ENCODE results near the gene PDZD7. TPM values are rescaled to one million over a fixed set of nuclear protein-coding genes. Genes with fewer than 3 reads are reported as not detected.

Gene PDZD7
- total and polyA plus RNA-seq, 5 donors = 0.33 to 0.94 (median 0.76) TPM

- H3K27me3 ChIP-seq (ENCODE audit: control insufficient read depth, insufficient read depth) = no peaks in the 10 kb centered on the region
- intact Hi-C loops (cut with DNase I) = no loop called here
- H3K4me1 ChIP-seq (ENCODE audit: control insufficient read depth, insufficient read depth, low read length) = peaks cover 3% of the 10 kb centered on the region
- peak in 1 of 3 donors; percentile 79 for DNase-seq
- H3K27ac ChIP-seq (ENCODE audit: low read length) = peak overlapping the region; percentile 5
- H3K9me3 ChIP-seq (ENCODE audit: control insufficient read depth, low read length) = no peaks in the 10 kb centered on the region
- H3K4me3 ChIP-seq (ENCODE audit: low read length) = no peak overlapping the region
- peak in 1 of 2 donors; percentile 7 for ATAC-seq
- 49% methylated on average over 11 of the region's 11 CpGs for WGBS
These were observed 23.7 kb downstream of the PDZD7 start for GRCh38 chr10:101007099-101007711.

- H3K4me1 ChIP-seq (ENCODE audit: control insufficient read depth, insufficient read depth, low read length) = peaks cover 7% of the 10 kb centered on the region
These were observed 24.3 kb downstream of the PDZD7 start for GRCh38 chr10:101006593-101007098.

GRCh38 chr10:101005869-101006567 is 24.9 kb downstream of the PDZD7 start:
- Histone ChIP-seq H3K4me3 (ENCODE audit: low read length) (no peak overlapping the region), H3K27ac (ENCODE audit: low read length) (no peak overlapping the region), H3K4me1 (ENCODE audit: control insufficient read depth, insufficient read depth, low read length) (peaks cover 7% of the 10 kb centered on the region), H3K27me3 (ENCODE audit: control insufficient read depth, insufficient read depth) (no peaks in the 10 kb centered on the region), H3K9me3 (ENCODE audit: control insufficient read depth, low read length) (no peaks in the 10 kb centered on the region)
- intact Hi-C loops (cut with DNase I) = no loop called here
- DNase-seq (no peak), ATAC-seq (no peak)
- 90% methylated on average over 4 of the region's 4 CpGs for WGBS

More at GRCh38 chr10:101006593-101007098, 24.3 kb downstream of the PDZD7 start:
- intact Hi-C loops (cut with DNase I) = no loop called here
- H3K9me3 ChIP-seq (ENCODE audit: control insufficient read depth, low read length) = no peaks in the 10 kb centered on the region
- WGBS = 79% methylated on average over 33 of the region's 33 CpGs
- H3K4me3 ChIP-seq (ENCODE audit: low read length) = no peak overlapping the region
- ATAC-seq = no peak
- H3K27ac ChIP-seq (ENCODE audit: low read length) = no peak overlapping the region
- no peaks in the 10 kb centered on the region for H3K27me3 ChIP-seq (ENCODE audit: control insufficient read depth, insufficient read depth)
- DNase-seq = peak in 1 of 3 donors; percentile 66

GRCh38 chr10:101005361-101005760 is 25.6 kb downstream of the PDZD7 start:
- Histone ChIP-seq H3K4me3 (ENCODE audit: low read length) (no peak overlapping the region), H3K27me3 (ENCODE audit: control insufficient read depth, insufficient read depth) (no peaks in the 10 kb centered on the region), H3K27ac (ENCODE audit: low read length) (no peak overlapping the region), H3K9me3 (ENCODE audit: control insufficient read depth, low read length) (no peaks in the 10 kb centered on the region), H3K4me1 (ENCODE audit: control insufficient read depth, insufficient read depth, low read length) (peaks cover 7% of the 10 kb centered on the region)
- ATAC-seq (no peak), DNase-seq (no peak)
- 81% methylated on average over 23 of the region's 23 CpGs for WGBS
- intact Hi-C loops (cut with DNase I) = no loop called here

GRCh38 chr10:101003639-101004206 is 27.2 kb downstream of the PDZD7 start:
- ATAC-seq (no peak), DNase-seq (no peak)
- peaks cover 9% of the 10 kb centered on the region for H3K4me1 ChIP-seq (ENCODE audit: control insufficient read depth, insufficient read depth, low read length)
- no peak overlapping the region for H3K4me3 ChIP-seq (ENCODE audit: low read length)
- H3K27me3 ChIP-seq (ENCODE audit: control insufficient read depth, insufficient read depth) = no peaks in the 10 kb centered on the region
- H3K9me3 ChIP-seq (ENCODE audit: control insufficient read depth, low read length) = no peaks in the 10 kb centered on the region
- WGBS = 88% methylated on average over 18 of the region's 18 CpGs
- intact Hi-C loops (cut with DNase I) = no loop called here
- no peak overlapping the region for H3K27ac ChIP-seq (ENCODE audit: low read length)

GRCh38 chr10:101002456-101002855 is 28.5 kb downstream of the PDZD7 start:
- no peaks in the 10 kb centered on the region for H3K9me3 ChIP-seq (ENCODE audit: control insufficient read depth, low read length)
- no peak overlapping the region for H3K4me3 ChIP-seq (ENCODE audit: low read length)
- intact Hi-C loops (cut with DNase I) = no loop called here
- H3K4me1 ChIP-seq (ENCODE audit: control insufficient read depth, insufficient read depth, low read length) = peaks cover 13% of the 10 kb centered on the region
- 62% methylated on average over 11 of the region's 11 CpGs for WGBS
- no peak overlapping the region for H3K27ac ChIP-seq (ENCODE audit: low read length)
- ATAC-seq = no peak
- H3K27me3 ChIP-seq (ENCODE audit: control insufficient read depth, insufficient read depth) = no peaks in the 10 kb centered on the region
- DNase-seq = no peak

- Histone ChIP-seq H3K9me3 (ENCODE audit: control insufficient read depth, low read length) (no peaks in the 10 kb centered on the region), H3K4me3 (ENCODE audit: low read length) (no peak overlapping the region), H3K27me3 (ENCODE audit: control insufficient read depth, insufficient read depth) (no peaks in the 10 kb centered on the region), H3K27ac (ENCODE audit: low read length) (peak overlapping the region; percentile 68), H3K4me1 (ENCODE audit: control insufficient read depth, insufficient read depth, low read length) (peaks cover 13% of the 10 kb centered on the region)
- 55% methylated on average over 5 of the region's 5 CpGs for WGBS
- DNase-seq (no peak), ATAC-seq (no peak)
- intact Hi-C loops (cut with DNase I) = no loop called here
These were observed 29.3 kb downstream of the PDZD7 start for GRCh38 chr10:101001659-101002035.

- Histone ChIP-seq H3K9me3 (ENCODE audit: control insufficient read depth, low read length) (no peaks in the 10 kb centered on the region), H3K27ac (ENCODE audit: low read length) (peak overlapping the region; percentile 97), H3K4me1 (ENCODE audit: control insufficient read depth, insufficient read depth, low read length) (peaks cover 13% of the 10 kb centered on the region), H3K27me3 (ENCODE audit: control insufficient read depth, insufficient read depth) (no peaks in the 10 kb centered on the region), H3K4me3 (ENCODE audit: low read length) (peak overlapping the region; percentile 89)
- intact Hi-C loops (cut with DNase I) = no loop called here
- ATAC-seq = peak; percentile 55 to 60
- peak; percentile 93 to 96 (median 94) for DNase-seq
- WGBS = 10% methylated on average over 12 of the region's 12 CpGs
These were observed 29.8 kb downstream of the PDZD7 start for GRCh38 chr10:101000915-101001658.

- intact Hi-C loops (cut with DNase I) = no loop called here
- 3% methylated on average over 19 of the region's 19 CpGs for WGBS
- no peak for ATAC-seq
These were observed 30.6 kb downstream of the PDZD7 start for GRCh38 chr10:101000127-101000914.

GRCh38 chr10:100999742-101000126 is 31.2 kb downstream of the PDZD7 start, which contains the start of gene LZTS2:
LZTS2 (plus strand) TSS chr10:100999808; CDS start chr10:101002539, 2,731 bp downstream.
- under 1% methylated on average over 44 of the region's 44 CpGs for WGBS
- H3K4me1 ChIP-seq (ENCODE audit: control insufficient read depth, insufficient read depth, low read length) = peaks cover 13% of the 10 kb centered on the region
- no peak for ATAC-seq
- peak within 1 kb of the TSS; percentile 97 for H3K27ac ChIP-seq (ENCODE audit: low read length)
- no peaks in the 10 kb centered on the region for H3K9me3 ChIP-seq (ENCODE audit: control insufficient read depth, low read length)
- no peaks in the 10 kb centered on the region for H3K27me3 ChIP-seq (ENCODE audit: control insufficient read depth, insufficient read depth)
- intact Hi-C loops (cut with DNase I) = no loop called here
- no peak for DNase-seq
- H3K4me3 ChIP-seq (ENCODE audit: low read length) = peak within 1 kb of the TSS; percentile 89

More at GRCh38 chr10:101000127-101000914, 30.6 kb downstream of the PDZD7 start:
- Histone ChIP-seq H3K4me1 (ENCODE audit: control insufficient read depth, insufficient read depth, low read length) (peaks cover 13% of the 10 kb centered on the region), H3K4me3 (ENCODE audit: low read length) (peak overlapping the region; percentile 89), H3K27ac (ENCODE audit: low read length) (peak overlapping the region; percentile 97), H3K9me3 (ENCODE audit: control insufficient read depth, low read length) (no peaks in the 10 kb centered on the region), H3K27me3 (ENCODE audit: control insufficient read depth, insufficient read depth) (no peaks in the 10 kb centered on the region)
- peak in 2 of 3 donors; percentile 79 to 82 for DNase-seq

All from right cardiac atrium (tissue), 5 donors.